ENCODE measurements around the gene EEFSEC.

EEFSEC gene

GRCh38 chr3:128221328-128221727, 68.0 kb downstream of the EEFSEC start:
- DNase-seq = no peak

DNA sequence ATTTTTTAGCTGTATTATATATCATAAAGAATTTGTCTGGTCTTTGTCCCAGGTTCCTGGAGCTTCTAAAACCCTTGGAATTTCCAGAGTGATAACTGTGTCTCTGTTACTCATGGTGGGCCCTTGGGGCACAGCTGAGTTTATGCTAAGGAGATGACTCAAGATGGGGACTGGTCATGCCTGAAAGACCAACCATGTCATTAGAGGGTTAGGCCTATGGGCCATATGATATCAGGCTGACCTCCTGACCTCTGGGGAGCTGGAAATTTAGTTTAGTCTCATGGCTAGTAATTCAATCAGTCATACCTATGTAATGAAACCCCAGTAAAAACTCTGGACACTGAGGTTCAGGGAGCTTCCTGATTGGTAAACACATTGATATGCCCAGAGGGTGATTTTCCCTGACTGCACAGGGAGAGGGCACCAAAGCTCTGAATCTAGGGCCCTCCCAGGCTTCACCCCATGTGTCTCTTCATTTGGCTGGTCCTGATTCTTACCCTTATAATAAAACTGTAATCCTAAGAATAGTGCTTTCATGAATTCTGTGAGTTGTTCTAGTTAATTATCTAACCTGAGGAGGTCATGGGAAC, 69.6 kb downstream of the EEFSEC start:
- no peak for DNase-seq

GRCh38 chr3:128226186-128226725, 73.0 kb downstream of the EEFSEC start:
- DNase-seq = no peak

DNA sequence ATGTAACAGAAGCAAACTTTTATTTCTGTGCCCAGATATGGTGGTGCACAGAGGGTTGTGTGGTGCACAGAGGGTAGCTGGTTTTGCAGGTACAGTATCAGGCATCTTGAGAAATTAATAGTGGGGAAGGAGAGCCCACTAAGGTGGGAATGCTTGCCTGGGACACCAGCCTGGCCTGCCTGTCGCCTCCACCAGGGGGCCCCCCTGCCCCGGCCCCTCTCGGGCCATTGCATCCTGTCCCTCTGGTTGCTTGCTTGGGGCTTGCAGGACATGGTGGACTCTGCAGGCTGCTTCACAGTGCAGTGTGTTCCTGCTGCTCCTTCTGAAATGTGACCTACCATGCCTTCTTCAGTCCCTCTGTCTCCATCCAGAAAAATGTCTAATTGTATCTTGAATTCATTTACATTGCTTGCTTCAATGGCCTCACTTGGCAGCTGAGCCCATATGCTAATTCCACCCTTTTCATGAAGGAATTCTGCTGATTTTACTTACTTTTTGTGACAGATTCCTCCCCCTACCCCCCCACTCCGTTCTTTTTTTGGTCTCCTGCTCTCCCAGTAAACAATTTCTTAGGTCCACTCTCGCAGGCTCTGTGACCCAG, 73.6 kb downstream of the EEFSEC start:
- peak; percentile 65 for DNase-seq

DNA sequence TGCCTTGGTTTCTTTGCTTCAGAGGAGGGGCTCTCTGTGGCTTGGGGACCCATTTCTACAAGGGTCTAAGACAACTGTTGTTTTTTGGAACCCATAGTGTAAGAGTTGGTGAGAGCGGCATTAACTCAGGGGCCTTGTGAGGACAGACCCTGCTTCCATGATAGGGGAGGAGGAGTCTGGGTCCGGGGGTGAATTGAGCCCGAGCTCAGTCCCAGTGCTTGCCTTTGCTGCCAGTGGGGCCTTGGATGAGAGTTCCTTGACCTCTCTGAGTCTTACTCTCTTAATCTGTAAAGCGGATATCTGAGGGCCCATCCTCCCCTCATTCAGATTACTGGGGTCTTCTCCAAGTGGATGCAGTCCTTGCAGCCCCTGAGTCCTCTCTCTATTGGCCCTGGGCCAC, 74.2 kb downstream of the EEFSEC start:
- no peak for DNase-seq

DNA sequence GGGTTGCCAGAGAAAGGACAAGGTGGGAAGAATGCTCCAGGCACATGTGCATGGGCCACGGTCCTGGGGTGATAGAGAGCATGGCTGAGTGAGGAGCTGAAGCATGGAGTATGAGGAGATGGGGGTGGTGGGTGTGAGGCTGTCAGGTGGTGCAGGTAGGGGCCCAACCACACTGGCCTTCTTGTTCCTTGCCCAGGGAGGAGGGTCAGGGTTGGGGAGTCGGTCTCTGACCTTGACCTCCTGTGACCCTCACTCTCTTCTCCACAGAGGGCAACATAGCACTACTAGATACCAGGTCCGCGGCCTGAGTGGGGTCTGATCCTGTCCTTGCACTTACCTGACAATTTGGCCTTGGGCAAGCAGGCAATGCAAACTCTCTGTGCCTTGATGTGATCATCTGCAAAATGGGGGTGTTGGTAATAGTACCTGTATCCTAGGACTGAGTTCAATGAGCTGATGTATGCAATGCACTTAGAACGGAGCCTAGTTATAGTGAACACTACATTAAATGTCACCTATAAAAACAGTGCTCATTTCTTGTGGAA, 75.2 kb downstream of the EEFSEC start:
- DNase-seq = no peak

DNA sequence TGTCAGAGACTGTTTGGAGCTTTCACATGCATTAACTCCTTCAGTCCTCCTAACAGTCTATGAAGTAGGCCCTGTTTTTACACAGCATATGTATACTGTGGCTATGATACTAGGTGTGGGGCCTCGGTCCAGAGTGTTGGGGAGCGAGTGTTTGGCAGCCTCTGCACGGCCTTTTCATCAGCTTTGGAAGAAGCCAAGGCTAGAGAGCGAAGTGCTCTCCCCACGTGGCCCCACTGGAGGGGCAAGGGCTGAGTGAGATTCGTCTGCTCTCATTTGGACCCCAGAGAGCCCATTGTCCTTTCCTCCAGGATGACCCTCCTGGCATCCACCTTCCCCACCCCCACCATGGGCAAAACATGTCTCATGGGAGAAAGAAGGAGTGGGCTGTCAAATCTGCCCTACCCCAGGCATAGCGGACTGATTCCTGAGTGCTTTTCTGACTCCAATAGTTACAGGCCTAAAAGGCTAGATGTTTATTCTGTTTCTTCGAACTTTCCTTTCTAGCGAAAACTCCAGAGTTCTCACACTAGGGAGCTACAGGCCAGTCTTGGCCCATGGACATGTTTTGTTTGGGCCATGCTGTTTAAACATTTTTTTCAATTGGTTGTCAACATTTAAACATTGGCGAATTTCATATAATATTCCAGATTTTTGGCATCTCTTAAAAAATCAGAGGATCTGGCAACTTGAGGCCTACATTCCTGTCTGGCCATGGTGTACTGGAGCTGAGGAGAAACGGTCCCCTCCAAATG, 76.0 kb downstream of the EEFSEC start:
- no peak for DNase-seq

- no peak for DNase-seq
Measured at GRCh38 chr3:128231606-128232005, 78.3 kb downstream of the EEFSEC start.

- DNase-seq = no peak
Measured at GRCh38 chr3:128232376-128233178, 79.3 kb downstream of the EEFSEC start.

DNA sequence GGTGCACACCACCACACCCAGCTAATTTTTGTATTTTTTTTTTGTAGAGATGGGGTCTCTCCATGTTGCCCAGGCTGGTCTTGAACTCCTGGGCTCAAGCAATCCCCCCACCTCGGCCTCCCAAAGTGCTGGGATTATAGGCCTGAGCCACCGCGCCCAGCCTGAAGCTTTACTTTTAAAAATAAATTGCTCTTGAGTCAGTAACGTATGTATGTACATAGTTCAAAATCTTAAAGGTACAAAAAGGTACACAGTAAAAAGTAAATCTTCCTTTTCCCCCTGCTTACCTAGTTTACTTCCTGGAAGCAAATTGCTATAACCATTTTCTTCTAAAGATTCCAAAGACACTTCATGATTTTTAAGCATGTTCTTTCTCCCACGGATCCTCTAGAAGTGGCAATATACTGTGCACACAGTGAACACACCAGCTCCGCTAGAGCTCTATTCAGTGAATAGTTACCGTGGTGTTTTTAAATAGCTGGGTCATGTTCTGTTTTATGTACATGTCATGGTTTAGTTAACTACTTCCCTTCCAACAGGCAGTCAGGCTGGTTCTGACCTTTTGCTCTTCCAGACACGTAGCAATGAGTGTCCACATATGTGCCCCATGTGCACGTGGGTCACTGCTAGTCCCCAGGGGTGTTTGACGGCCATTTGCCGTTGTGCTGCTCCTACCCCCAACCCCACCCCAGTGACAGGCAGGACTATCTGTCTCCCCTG, 82.1 kb downstream of the EEFSEC start:
- no peak for DNase-seq

DNA sequence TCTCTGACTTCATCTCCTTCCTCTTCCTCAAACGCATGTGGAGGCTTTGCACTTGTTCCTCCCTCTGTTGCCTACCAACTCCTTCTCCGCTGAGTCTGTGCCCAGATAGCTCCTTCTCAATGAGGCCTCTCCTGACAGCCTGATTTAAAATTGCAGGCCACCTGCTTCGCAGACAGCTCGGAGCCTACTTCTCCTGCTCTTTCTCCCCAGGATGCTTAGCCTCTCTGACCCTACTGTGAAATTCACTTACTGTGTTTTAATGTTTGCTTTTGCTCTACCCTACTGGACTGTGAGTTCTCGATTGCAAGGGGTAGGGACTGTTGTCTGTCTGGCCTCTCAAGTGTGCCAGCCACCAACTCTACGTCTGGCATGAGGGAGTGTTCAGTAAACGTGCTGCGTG, 83.4 kb downstream of the EEFSEC start:
- DNase-seq = no peak

GRCh38 chr3:128237348-128238183, 84.3 kb downstream of the EEFSEC start:
- no peak for DNase-seq

GRCh38 chr3:128238184-128238489, 84.9 kb downstream of the EEFSEC start:
- DNase-seq = no peak

- DNase-seq = no peak
Measured at GRCh38 chr3:128239304-128239703, 86.0 kb downstream of the EEFSEC start.

DNA sequence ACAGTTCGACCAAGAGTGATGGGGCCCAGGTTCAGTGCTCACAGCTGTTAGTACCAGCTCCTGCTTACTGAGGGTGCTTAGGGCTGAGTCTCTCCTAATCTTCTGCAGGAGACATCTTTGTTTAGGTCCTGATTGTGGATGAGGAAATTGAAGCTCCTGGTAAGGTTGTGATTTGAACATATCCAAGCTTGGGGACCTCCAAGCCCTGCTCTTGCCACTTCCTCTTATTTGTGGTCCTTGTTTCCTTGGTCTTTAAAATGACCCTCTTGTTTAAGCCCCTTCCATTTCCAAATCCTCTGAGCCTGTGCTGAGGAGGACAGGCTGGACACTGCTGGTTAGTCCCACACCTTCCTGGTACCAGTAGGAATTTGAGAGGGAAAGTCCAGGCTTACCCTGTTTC, 87.0 kb downstream of the EEFSEC start:
- DNase-seq = no peak

GRCh38 chr3:128241741-128242140, 88.5 kb downstream of the EEFSEC start:
- no peak for DNase-seq

- no peak for DNase-seq
Measured at GRCh38 chr3:128242818-128243601, 89.7 kb downstream of the EEFSEC start.

- no peak for DNase-seq
Measured at GRCh38 chr3:128243602-128244504, 90.6 kb downstream of the EEFSEC start.

DNA sequence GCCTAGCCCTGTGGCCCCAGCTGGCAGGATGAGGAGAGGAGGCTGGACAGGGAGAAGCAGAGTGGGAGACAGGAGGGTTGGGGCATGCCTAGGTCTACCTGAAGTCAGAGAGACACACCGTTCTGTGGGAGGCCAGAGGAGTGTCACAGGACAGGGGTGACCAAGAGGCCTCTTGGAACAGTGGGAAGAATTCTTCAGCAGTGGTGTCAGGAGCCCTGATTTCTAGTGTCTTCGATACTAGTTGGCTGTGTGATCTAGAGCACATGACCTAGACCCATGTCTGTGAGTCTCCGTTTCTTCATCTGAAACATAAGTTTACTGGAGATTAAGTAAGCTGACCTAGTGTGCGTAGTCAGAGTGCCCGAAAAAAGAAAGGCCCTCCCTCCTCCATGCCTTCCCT, 92.2 kb downstream of the EEFSEC start:
- no peak for DNase-seq
